ENCODE measurements around the gene PDZRN4.

GRCh38 chr12:41606468-41607445, 418.6 kb downstream of the PDZRN4 start:
- no peak for TF ChIP-seq POLR2A (IDR thresholded peaks at IDR 0.05)
- no peak for TF ChIP-seq CTCF (IDR thresholded peaks at IDR 0.05)
